HUES6 (cell line): ENCODE results near the gene ZNF311.

Experiments used
- H3K27ac ChIP-seq: 2 replicates; pipeline ENCODE4 v1.7.0; 2013; ENCODE audit warnings: low read depth, mild to moderate bottlenecking, low read length, inconsistent platforms
- H3K27me3 ChIP-seq: 2 replicates; pipeline ENCODE4 v1.6.1; 2013; ENCODE audit warnings: low read length; ENCODE audit not compliant: control insufficient read depth, insufficient read depth
- H3K36me3 ChIP-seq: 2 replicates; pipeline ENCODE4 v1.6.1; 2013; ENCODE audit warnings: low read length; ENCODE audit not compliant: control insufficient read depth, insufficient read depth
- H3K4me1 ChIP-seq: 2 replicates; pipeline ENCODE4 v1.6.1; 2013; ENCODE audit warnings: low read length; ENCODE audit not compliant: control insufficient read depth, insufficient read depth
- H3K4me3 ChIP-seq: 2 replicates; pipeline ENCODE4 v1.5.1; 2013; ENCODE audit warnings: low read depth, low read length
- H3K9ac ChIP-seq: one replicate; pipeline ENCODE4 v1.6.1; 2013; ENCODE audit warnings: mild to moderate bottlenecking, low read length
- H3K9me3 ChIP-seq: 2 replicates; pipeline ENCODE4 v1.6.1; 2013; ENCODE audit warnings: low read depth, low read length; ENCODE audit not compliant: control insufficient read depth, insufficient read depth

The ZNF311 gene

DNA sequence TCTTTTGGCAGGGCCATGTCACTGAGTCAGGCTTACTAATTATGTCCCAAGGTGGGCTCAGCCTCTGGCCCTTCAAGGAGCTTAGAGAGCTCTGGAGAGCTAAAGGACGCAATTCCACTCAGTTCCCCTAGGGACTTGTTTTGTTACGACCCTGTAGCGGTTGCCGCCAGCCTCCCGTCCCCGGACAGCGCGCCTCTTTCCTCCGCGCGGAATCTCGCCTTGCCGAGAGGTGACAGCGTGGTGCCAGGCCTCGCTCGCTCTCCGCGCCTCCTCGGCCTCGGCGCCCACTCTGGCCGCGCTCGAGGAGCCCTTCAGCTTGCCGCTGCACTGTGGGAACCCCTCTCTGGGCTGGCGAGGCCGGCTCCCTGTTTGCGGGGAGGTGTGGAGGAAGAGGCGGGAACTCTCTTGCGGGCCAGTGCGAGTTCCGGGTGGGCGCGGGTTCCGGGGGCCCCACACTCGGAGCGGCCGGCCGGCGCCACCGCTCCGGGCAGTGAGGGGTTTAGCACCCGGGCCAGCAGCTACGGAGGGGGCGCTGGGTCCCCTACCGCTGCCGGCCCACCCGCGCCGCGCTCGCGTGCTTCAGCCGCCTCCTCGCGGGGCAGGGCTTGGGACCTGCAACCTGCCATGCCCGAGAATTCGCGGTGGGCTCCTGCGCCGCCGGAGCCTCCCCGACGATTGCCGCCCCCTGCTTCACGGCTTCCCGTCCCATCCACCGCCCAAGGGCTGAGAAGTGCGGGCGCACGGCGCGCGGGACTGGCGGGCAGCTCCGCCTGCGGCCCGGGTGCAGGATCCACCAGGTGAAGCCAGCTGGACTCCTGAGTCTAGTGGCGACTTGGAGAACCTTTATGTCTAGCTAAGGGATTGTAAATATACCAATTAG, 9.9 kb upstream of the ZNF311 start:
- no peak overlapping the region for H3K27ac ChIP-seq
- H3K9ac ChIP-seq = no peak overlapping the region
- peaks cover 12% of the 10 kb centered on the region; the same call in 1 of the 2 replicates for H3K9me3 ChIP-seq
- no peaks in the 10 kb centered on the region for H3K4me1 ChIP-seq
- H3K27me3 ChIP-seq = peaks cover 57% of the 10 kb centered on the region
- H3K4me3 ChIP-seq = peak overlapping the region; percentile 14; the same call in 1 of the 2 replicates
- H3K36me3 ChIP-seq = no peaks in the 10 kb centered on the region

DNA sequence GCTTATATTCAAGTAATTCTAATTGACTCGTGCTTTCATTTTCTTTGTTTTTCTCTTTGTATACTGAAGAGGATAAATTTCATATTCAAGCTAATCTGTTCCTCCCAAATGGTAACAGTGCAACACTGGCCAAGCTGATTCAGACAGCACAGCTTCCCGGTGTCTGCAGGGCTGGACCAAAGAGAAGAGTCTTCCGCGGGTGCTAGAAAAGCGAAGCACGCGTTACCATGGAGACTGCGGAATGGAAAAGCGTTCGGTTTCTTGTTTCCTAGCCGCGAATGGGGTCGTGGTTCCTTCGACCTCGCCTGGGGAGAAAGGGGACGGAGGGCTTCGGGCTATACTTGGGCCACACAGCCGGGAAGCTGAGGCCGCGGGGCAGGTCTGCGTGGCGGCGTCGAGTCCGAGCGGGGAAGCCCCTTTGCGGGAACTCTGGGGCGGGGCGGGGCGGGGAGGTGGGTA, 6.2 kb upstream of the ZNF311 start:
- Histone ChIP-seq H3K27ac (no peak overlapping the region), H3K4me3 (peak overlapping the region; percentile 74), H3K36me3 (no peaks in the 10 kb centered on the region), H3K9ac (no peak overlapping the region), H3K4me1 (no peaks in the 10 kb centered on the region), H3K27me3 (peaks cover 68% of the 10 kb centered on the region), H3K9me3 (peaks cover 12% of the 10 kb centered on the region; the same call in 1 of the 2 replicates)

DNA sequence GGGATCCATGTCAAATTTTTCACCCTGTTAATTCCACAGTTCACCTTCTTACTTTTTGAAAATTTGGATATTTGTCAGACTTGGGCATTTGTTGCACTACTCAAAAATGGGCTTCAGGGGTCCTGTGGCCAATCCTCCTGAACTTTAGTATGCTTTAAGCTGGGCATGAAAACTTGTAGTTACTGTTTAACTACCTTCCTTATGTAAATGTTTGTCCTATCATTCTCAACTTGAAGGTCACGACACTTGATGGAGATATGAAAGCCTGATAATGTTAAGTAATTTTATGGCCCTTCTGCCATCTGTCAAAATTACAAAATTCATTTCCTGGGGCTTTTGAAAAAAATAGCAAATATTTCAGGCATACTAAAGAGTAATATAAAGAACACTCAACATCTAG, 4.2 kb upstream of the ZNF311 start:
- H3K36me3 ChIP-seq = no peaks in the 10 kb centered on the region
- peaks cover under 1% of the 10 kb centered on the region; the same call in 1 of the 2 replicates for H3K9me3 ChIP-seq
- no peak overlapping the region for H3K9ac ChIP-seq
- no peak overlapping the region for H3K27ac ChIP-seq
- no peaks in the 10 kb centered on the region for H3K4me1 ChIP-seq
- H3K27me3 ChIP-seq = peaks cover 53% of the 10 kb centered on the region
- H3K4me3 ChIP-seq = no peak overlapping the region

DNA sequence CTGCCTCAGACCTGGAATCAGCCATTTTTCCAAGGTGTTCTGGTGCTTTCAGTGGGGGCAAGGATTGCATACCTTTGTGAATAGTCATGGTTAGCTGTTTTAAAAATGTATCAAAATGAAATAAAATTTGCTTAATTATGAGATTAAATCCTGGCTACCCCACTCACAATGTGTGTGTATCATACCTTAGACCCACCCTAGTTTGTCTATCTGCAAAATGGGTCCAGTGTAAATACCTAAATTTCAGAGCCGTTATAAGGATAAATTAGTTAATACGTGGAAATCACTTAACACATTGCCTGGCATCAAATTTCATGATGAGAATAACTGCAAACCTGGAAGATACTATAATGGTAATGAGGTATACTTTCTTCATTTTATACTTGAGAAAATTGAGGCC, 3.0 kb upstream of the ZNF311 start:
- no peaks in the 10 kb centered on the region for H3K36me3 ChIP-seq
- H3K9me3 ChIP-seq = no peaks in the 10 kb centered on the region
- no peak overlapping the region for H3K9ac ChIP-seq
- no peak overlapping the region for H3K4me3 ChIP-seq
- H3K27ac ChIP-seq = no peak overlapping the region
- H3K4me1 ChIP-seq = no peaks in the 10 kb centered on the region
- peaks cover 42% of the 10 kb centered on the region for H3K27me3 ChIP-seq

DNA sequence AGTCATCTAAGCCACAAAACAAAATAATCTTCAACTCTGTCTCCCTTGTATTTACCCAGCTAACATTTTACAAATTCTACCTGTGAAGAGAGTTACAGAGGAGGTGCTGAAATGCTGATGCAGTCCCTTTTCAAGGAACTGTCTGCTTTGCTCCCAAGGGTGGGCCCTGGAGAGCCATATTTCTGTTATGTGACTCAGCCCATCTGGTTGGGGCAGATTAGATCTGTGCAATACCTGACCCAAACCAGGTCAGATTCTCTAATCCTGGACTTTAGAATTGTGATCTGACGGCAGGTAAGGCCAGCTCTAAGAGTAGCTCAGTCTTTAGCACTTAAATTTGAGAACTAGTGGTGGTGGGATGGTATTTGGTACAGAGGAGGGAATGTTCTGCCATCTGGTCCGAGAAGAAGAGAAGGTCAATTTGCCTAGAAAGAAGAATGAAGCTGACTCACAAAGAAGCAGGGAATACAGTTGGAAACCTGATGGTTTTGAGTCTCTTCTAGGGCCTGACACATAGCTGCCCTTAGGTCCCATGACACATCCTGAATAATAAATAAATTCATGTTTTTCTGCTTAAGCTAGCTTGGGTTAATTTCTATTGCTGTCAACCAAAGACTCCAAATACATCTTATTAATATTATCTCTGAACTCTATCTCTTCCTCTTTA, 8.1 kb downstream of the ZNF311 start:
- Histone ChIP-seq H3K4me1 (no peaks in the 10 kb centered on the region), H3K27me3 (no peaks in the 10 kb centered on the region), H3K36me3 (no peaks in the 10 kb centered on the region; the same call in 1 of the 2 replicates), H3K9me3 (peaks cover 3% of the 10 kb centered on the region; the same call in 1 of the 2 replicates), H3K27ac (no peak overlapping the region), H3K4me3 (no peak overlapping the region), H3K9ac (no peak overlapping the region)

DNA sequence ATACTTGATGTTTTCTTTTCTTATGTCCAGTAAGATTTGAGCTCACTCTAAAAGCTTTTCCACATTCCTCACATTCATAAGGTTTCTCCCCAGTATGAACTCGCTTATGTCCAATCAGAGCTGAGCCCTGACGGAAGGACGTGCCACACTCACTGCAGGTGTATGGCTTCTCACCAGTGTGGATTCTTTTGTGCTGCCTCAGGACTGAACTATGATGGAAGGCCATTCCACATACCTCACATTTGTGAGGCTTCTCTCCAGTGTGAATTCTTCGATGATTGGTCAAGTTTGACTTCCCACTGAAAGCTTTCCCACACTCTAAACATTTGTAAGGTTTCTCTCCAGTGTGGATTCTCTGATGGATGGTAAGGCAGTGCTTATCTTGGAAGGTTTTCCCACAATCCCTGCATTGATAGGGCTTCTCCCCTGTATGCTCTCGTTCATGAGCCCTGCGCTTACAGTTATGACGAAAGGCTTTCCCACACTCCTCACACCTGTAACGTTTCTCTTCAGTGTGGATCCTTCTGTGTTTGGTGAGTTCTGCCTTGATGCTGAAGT, 9.9 kb downstream of the ZNF311 start:
- no peak overlapping the region for H3K9ac ChIP-seq
- no peak overlapping the region for H3K27ac ChIP-seq
- no peaks in the 10 kb centered on the region for H3K4me1 ChIP-seq
- no peak overlapping the region for H3K4me3 ChIP-seq
- no peaks in the 10 kb centered on the region; the same call in 1 of the 2 replicates for H3K36me3 ChIP-seq
- no peaks in the 10 kb centered on the region for H3K27me3 ChIP-seq
- H3K9me3 ChIP-seq = peaks cover 3% of the 10 kb centered on the region; the same call in 1 of the 2 replicates

DNA sequence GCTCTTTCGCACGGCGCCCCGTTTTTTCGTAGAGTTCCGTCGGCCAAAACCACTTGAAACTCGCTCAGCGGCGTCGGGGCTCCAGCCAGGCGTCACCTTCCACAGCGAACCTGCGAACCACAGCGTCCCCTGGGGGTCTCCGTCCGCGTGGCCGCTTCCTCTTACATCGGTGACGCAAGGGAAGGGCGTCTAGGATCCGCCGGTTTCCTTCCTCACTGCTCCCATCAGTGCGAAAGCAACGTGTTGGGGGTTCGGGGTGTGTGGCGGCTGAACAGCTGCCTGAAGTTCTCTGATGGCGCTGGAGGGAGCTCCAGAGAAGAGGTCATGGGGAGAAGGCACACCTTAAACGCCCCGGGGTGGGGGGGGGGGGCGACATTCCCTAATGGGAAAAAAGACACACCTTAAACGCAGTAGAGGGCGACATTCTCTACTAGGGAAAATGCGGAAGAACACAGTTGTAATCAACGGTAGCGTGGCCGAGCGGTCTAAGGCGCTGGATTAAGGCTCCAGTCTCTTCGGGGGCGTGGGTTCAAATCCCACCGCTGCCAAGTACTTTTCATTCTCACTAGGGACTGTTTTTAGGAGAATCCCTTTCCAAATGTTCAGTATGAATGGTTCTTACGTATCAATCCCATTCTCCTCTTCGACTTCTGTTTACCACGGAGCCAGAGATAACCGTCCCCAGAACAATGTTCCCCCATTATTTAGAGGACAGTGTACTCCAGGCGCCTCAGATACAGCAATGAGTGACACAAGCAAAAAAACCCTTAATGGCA, 16.4 kb downstream of the ZNF311 start:
- H3K4me3 ChIP-seq = peak overlapping the region; percentile 61
- H3K9ac ChIP-seq = peak overlapping the region; percentile 68
- no peaks in the 10 kb centered on the region for H3K27me3 ChIP-seq
- H3K4me1 ChIP-seq = peaks cover 10% of the 10 kb centered on the region; the same call in 1 of the 2 replicates
- no peaks in the 10 kb centered on the region for H3K9me3 ChIP-seq
- H3K27ac ChIP-seq = no peak overlapping the region
- H3K36me3 ChIP-seq = no peaks in the 10 kb centered on the region

DNA sequence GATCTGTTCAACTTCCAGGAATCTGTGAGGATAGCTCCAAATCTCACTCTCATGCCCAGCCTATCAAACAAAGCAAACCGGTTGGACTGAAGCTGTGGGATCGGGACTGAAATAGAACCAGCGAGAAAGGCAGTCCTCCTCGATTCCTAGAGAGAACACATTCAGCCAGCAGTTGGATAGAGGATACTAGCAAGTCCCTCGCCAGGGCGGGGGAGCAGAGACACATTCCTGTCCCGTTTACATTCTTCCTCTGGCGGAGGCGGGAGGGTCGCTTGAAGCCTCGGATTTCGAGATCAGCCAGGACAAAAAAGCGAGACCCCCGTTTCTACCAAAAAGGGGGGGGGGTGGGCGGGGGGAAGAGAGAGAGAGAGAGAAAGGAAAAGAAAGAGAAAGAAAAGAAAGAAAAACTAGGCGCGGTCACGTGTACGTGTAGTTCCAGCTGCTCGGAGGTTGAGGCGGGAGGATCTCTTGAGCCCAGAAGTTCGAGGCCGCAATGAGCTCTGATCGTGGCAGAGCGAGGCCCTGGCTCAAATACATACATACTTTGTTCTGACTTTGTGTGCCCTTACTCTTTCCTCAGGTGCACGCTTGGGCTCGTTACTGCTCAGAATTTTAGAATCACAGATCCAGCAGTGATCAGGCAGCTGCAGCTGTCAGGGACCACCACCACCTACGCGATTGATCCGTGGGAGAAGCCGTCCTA, 19.5 kb downstream of the ZNF311 start:
- Histone ChIP-seq H3K9me3 (no peaks in the 10 kb centered on the region), H3K4me1 (peaks cover 10% of the 10 kb centered on the region; the same call in 1 of the 2 replicates), H3K36me3 (no peaks in the 10 kb centered on the region), H3K9ac (peak overlapping the region; percentile 40), H3K27ac (no peak overlapping the region), H3K27me3 (no peaks in the 10 kb centered on the region), H3K4me3 (peak overlapping the region; percentile 62)

DNA sequence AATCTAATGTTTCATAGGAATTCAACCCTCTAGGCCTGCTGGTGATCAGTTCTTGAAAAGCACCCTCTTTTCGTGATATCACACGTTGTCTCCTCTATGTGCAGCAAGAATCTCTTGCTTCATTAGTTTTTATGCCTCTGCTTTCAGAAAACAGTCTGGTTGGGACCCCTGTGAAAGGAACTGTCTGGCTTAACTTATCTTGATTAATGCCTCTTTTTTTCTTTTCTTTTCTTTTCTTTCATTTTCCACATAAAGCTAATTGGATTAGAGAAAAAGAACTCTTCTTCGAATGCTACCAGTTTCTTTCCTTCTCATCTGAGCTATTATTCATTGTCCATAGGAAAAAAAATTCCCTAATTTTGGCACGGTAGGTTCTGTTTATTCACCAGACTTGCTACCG, 21.3 kb downstream of the ZNF311 start:
- Histone ChIP-seq H3K9me3 (no peaks in the 10 kb centered on the region), H3K4me1 (peaks cover 20% of the 10 kb centered on the region), H3K9ac (no peak overlapping the region), H3K27me3 (peaks cover 7% of the 10 kb centered on the region; the same call in 1 of the 2 replicates), H3K36me3 (no peaks in the 10 kb centered on the region), H3K27ac (no peak overlapping the region), H3K4me3 (no peak overlapping the region)
